GM19372 (cell line): ENCODE results near the gene ARHGAP33.

ENCODE experiments used
- ATAC-seq: cut with Tn5 transposase; IDR thresholded peaks from one replicate; pipeline ENCODE4 v1.9.1; 2021; ENCODE audit warnings: mild to moderate bottlenecking, low read depth, moderate library complexity; ENCODE audit not compliant: unreplicated experiment

The ARHGAP33 gene

GRCh38 chr19:35775298-35776101 is at the start of gene ARHGAP33:
Gene ARHGAP33 (plus strand): TSS chr19:35775564. CDS start chr19:35775659, 95 bp downstream.
- ATAC-seq: peak; percentile 96

- ATAC-seq: no peak
Observed at GRCh38 chr19:35727053-35727955, 48.1 kb upstream of the ARHGAP33 start.

- ATAC-seq: no peak
Observed at GRCh38 chr19:35727956-35728706, 47.2 kb upstream of the ARHGAP33 start.

GRCh38 chr19:35729021-35729420 is 46.3 kb upstream of the ARHGAP33 start:
- no peak for ATAC-seq

GRCh38 chr19:35729763-35730162 is 45.6 kb upstream of the ARHGAP33 start:
- no peak for ATAC-seq

- ATAC-seq: no peak
Observed at GRCh38 chr19:35730326-35730725, 45.0 kb upstream of the ARHGAP33 start.

GRCh38 chr19:35731353-35731752 is 44.0 kb upstream of the ARHGAP33 start:
- no peak for ATAC-seq

- no peak for ATAC-seq
Observed at GRCh38 chr19:35731779-35732405, 43.5 kb upstream of the ARHGAP33 start.

- ATAC-seq: no peak
Observed at GRCh38 chr19:35732540-35733179, 42.7 kb upstream of the ARHGAP33 start.

GRCh38 chr19:35733180-35734125 is 41.9 kb upstream of the ARHGAP33 start:
- ATAC-seq: no peak

GRCh38 chr19:35734273-35734672 is 41.1 kb upstream of the ARHGAP33 start:
- ATAC-seq: no peak

- ATAC-seq: no peak
Observed at GRCh38 chr19:35734889-35735288, 40.5 kb upstream of the ARHGAP33 start.

- ATAC-seq: no peak
Observed at GRCh38 chr19:35736913-35737886, 38.2 kb upstream of the ARHGAP33 start.

GRCh38 chr19:35738021-35738886 is 37.1 kb upstream of the ARHGAP33 start:
- no peak for ATAC-seq

GRCh38 chr19:35738887-35739229 is 36.5 kb upstream of the ARHGAP33 start:
- no peak for ATAC-seq

GRCh38 chr19:35739275-35740107 is 35.9 kb upstream of the ARHGAP33 start:
- ATAC-seq: no peak
